ENCODE measurements around the gene SEMA4F.

DNA sequence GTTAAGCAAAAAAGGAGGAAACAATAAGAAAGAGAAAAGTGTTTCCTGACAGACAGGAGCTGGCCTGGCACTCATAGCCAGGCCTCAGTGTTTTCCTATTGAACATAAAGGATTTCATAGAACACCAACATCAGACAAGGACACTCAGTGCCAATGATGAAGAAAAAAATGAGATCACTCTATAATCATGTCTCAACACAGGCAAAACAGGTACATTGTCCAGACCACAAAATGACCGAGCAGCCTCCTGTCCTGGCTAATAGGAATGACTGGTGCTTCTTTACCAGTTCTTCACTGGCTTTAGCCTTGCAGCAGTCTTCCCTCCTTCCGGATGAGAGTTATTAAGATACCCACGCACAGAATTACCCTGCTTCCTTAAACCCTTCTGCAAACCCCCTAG is 35.6 kb downstream of the SEMA4F start:
- TF ChIP-seq, protein P1, sequence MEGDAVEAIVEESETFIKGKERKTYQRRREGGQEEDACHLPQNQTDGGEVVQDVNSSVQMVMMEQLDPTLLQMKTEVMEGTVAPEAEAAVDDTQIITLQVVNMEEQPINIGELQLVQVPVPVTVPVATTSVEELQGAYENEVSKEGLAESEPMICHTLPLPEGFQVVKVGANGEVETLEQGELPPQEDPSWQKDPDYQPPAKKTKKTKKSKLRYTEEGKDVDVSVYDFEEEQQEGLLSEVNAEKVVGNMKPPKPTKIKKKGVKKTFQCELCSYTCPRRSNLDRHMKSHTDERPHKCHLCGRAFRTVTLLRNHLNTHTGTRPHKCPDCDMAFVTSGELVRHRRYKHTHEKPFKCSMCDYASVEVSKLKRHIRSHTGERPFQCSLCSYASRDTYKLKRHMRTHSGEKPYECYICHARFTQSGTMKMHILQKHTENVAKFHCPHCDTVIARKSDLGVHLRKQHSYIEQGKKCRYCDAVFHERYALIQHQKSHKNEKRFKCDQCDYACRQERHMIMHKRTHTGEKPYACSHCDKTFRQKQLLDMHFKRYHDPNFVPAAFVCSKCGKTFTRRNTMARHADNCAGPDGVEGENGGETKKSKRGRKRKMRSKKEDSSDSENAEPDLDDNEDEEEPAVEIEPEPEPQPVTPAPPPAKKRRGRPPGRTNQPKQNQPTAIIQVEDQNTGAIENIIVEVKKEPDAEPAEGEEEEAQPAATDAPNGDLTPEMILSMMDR (IDR thresholded peaks at IDR 0.05), result no peak
- TF ChIP-seq POLR2A (IDR thresholded peaks at IDR 0.05; ENCODE audit: low read depth), result no peak
